OCI-LY7 (cell line): ENCODE measurements around the gene GLIS1.

Source experiments
- EZH2phosphoT487 ChIP-seq: fragments of 200-600 bp; sonication (generic); IDR thresholded peaks from 2 replicates; pipeline ENCODE4 v1.6.1; 2018; ENCODE audit warnings: low read depth, borderline replicate concordance, mild to moderate bottlenecking, mixed run types, antibody characterized with exemption, low read length, moderate library complexity, mixed read lengths
- TF ChIP-seq, protein P1 (sequence below): fragments of 200-600 bp; sonication (generic); conservative IDR thresholded peaks from 2 replicates; pipeline ENCODE4 v1.5.1; 2014; ENCODE audit warnings: mild to moderate bottlenecking, antibody characterized with exemption, low read length, moderate library complexity, mixed read lengths

GRCh38 chr1:53625766-53626520 is 113.0 kb downstream of the GLIS1 start:
- TF ChIP-seq, protein P1, sequence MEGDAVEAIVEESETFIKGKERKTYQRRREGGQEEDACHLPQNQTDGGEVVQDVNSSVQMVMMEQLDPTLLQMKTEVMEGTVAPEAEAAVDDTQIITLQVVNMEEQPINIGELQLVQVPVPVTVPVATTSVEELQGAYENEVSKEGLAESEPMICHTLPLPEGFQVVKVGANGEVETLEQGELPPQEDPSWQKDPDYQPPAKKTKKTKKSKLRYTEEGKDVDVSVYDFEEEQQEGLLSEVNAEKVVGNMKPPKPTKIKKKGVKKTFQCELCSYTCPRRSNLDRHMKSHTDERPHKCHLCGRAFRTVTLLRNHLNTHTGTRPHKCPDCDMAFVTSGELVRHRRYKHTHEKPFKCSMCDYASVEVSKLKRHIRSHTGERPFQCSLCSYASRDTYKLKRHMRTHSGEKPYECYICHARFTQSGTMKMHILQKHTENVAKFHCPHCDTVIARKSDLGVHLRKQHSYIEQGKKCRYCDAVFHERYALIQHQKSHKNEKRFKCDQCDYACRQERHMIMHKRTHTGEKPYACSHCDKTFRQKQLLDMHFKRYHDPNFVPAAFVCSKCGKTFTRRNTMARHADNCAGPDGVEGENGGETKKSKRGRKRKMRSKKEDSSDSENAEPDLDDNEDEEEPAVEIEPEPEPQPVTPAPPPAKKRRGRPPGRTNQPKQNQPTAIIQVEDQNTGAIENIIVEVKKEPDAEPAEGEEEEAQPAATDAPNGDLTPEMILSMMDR: no peak
- TF ChIP-seq EZH2phosphoT487: no peak
